Mesenchymal stem cell (in vitro differentiated cells and primary cell): ENCODE results near the gene NKTR. TPM values are rescaled to one million over a fixed set of nuclear protein-coding genes. Genes with fewer than 3 reads are reported as not detected.
"Not testable (repeated sequence)": the region's sequence is repeated elsewhere in the genome, so short reads cannot be mapped to it uniquely, and the experiment has no call there.

Experiments
- DNase-seq: peaks from one replicate; pipeline ENCODE4 v3.0.0-alpha.2; 2013
- H2AFZ ChIP-seq: one replicate; pipeline ENCODE4 v1.6.1; 2013; ENCODE audit warnings: low read depth, mild to moderate bottlenecking, control low read depth, inconsistent platforms, low read length, moderate library complexity
- H2AK5ac ChIP-seq: 2 replicates; pipeline ENCODE4 v1.6.1; 2013; ENCODE audit warnings: low read length, moderate library complexity, mild to moderate bottlenecking, inconsistent platforms; ENCODE audit not compliant: severe bottlenecking
- H2BK120ac ChIP-seq: one replicate; pipeline ENCODE4 v1.6.1; 2013; ENCODE audit warnings: low read depth, mild to moderate bottlenecking, inconsistent platforms, low read length, moderate library complexity
- H2BK12ac ChIP-seq, 2 experiments: one replicate each; pipeline ENCODE4 v1.6.1; 2013; ENCODE audit warnings: inconsistent platforms in 2 of 2, low read length in 2 of 2, mild to moderate bottlenecking in 2 of 2, moderate library complexity in 2 of 2, control low read depth in 1 of 2
- H2BK15ac ChIP-seq: one replicate; pipeline ENCODE4 v1.6.1; 2013; ENCODE audit warnings: mild to moderate bottlenecking, low read depth, inconsistent platforms; ENCODE audit not compliant: poor library complexity, severe bottlenecking
- H2BK5ac ChIP-seq: 2 replicates; pipeline ENCODE4 v1.6.1; 2013; ENCODE audit warnings: low read depth, mild to moderate bottlenecking, low read length, control low read depth, inconsistent platforms; ENCODE audit not compliant: poor library complexity, severe bottlenecking
- H3K14ac ChIP-seq, 2 experiments: one replicate each; pipeline ENCODE4 v1.6.1; 2013; ENCODE audit warnings: inconsistent platforms in 2 of 2, low read length in 2 of 2, control low read depth in 1 of 2, mild to moderate bottlenecking in 1 of 2, moderate library complexity in 1 of 2
- H3K18ac ChIP-seq, 2 experiments: one replicate each; pipeline ENCODE4 v1.6.1; 2013; ENCODE audit warnings: inconsistent platforms in 2 of 2, low read length in 2 of 2, control low read depth in 1 of 2, low read depth in 1 of 2, mild to moderate bottlenecking in 1 of 2
- H3K23ac ChIP-seq, 2 experiments: one replicate each; pipeline ENCODE4 v1.6.1; 2013; ENCODE audit warnings: inconsistent platforms in 2 of 2, low read length in 2 of 2, mild to moderate bottlenecking in 2 of 2, moderate library complexity in 2 of 2, control low read depth in 1 of 2
- H3K27ac ChIP-seq: 2 replicates; pipeline ENCODE4 v1.5.1; 2013; ENCODE audit warnings: mild to moderate bottlenecking, moderate library complexity, low read length, control low read depth, inconsistent platforms; ENCODE audit not compliant: poor library complexity, severe bottlenecking
- H3K27me3 ChIP-seq, 2 experiments: 2 replicates each; pipeline versions ENCODE4 v1.6.1 to v1.7.0; 2013; ENCODE audit warnings: low read length in 2 of 2, mild to moderate bottlenecking in 2 of 2, moderate library complexity in 2 of 2, control low read depth in 1 of 2, inconsistent platforms in 1 of 2; ENCODE audit not compliant: control insufficient read depth in 1 of 2, insufficient read depth in 1 of 2
- H3K36me3 ChIP-seq, 2 experiments: 2 replicates each; pipeline versions ENCODE4 v1.6.1 to v1.7.0; 2013; ENCODE audit warnings: low read length in 2 of 2, control low read depth in 1 of 2, inconsistent platforms in 1 of 2, low read depth in 1 of 2, mild to moderate bottlenecking in 1 of 2; ENCODE audit not compliant: insufficient read depth in 2 of 2, control insufficient read depth in 1 of 2
- H3K4ac ChIP-seq, 2 experiments: one replicate each; pipeline ENCODE4 v1.6.1; 2013; ENCODE audit warnings: inconsistent platforms in 2 of 2, low read length in 2 of 2, mild to moderate bottlenecking in 2 of 2, moderate library complexity in 2 of 2, control low read depth in 1 of 2, low read depth in 1 of 2
- H3K4me1 ChIP-seq: 2 replicates; pipeline ENCODE4 v1.6.1; 2013; ENCODE audit warnings: low read depth, low read length, control low read depth; ENCODE audit not compliant: control insufficient read depth, insufficient read depth
- H3K4me2 ChIP-seq: 2 replicates; pipeline ENCODE4 v1.6.1; 2013; ENCODE audit warnings: low read length, mild to moderate bottlenecking, inconsistent platforms; ENCODE audit not compliant: poor library complexity, severe bottlenecking
- H3K4me3 ChIP-seq, 2 experiments: 2 replicates each; pipeline versions ENCODE4 v1.5.1 to v1.7.0; 2013; ENCODE audit warnings: low read length in 2 of 2, mild to moderate bottlenecking in 2 of 2, control low read depth in 1 of 2, low read depth in 1 of 2; ENCODE audit not compliant: insufficient read depth in 1 of 2
- H3K79me1 ChIP-seq: replicated peaks from 2 replicates; pipeline ENCODE4 v1.6.1; 2013; ENCODE audit warnings: mild to moderate bottlenecking, control low read depth, low read length, inconsistent platforms; ENCODE audit not compliant: poor library complexity, severe bottlenecking
- H3K9ac ChIP-seq: 2 replicates; pipeline ENCODE4 v1.7.0; 2013; ENCODE audit warnings: mild to moderate bottlenecking, low read length, moderate library complexity
- H3K9me3 ChIP-seq: 2 replicates; pipeline ENCODE4 v1.7.0; 2013; ENCODE audit warnings: mild to moderate bottlenecking, low read length; ENCODE audit not compliant: control insufficient read depth
- H4K8ac ChIP-seq: one replicate; pipeline ENCODE4 v1.6.1; 2013; ENCODE audit warnings: inconsistent platforms, mild to moderate bottlenecking, low read length, moderate library complexity
- H4K91ac ChIP-seq: one replicate; pipeline ENCODE4 v1.6.1; 2013; ENCODE audit warnings: mild to moderate bottlenecking, low read length, inconsistent platforms
- WGBS: methylation state at CpG from one replicate; pipeline ENCODE4 v1.1.7; 2013; ENCODE audit warnings: mixed read lengths; 5-methylcytosine and 5-hydroxymethylcytosine counted together
- polyA plus RNA-seq, 2 experiments: library from polyadenylated mRNA; stranded (reverse); fragments of 200-250 nt; gene quantifications; one replicate each; pipeline ENCODE4 v1.2.3, GENCODE V29; 2013

NKTR gene
- 26.4 TPM for polyA plus RNA-seq (2013, experiment 1 of 2)
- polyA plus RNA-seq (2013, experiment 2 of 2): 22.4 TPM

DNA sequence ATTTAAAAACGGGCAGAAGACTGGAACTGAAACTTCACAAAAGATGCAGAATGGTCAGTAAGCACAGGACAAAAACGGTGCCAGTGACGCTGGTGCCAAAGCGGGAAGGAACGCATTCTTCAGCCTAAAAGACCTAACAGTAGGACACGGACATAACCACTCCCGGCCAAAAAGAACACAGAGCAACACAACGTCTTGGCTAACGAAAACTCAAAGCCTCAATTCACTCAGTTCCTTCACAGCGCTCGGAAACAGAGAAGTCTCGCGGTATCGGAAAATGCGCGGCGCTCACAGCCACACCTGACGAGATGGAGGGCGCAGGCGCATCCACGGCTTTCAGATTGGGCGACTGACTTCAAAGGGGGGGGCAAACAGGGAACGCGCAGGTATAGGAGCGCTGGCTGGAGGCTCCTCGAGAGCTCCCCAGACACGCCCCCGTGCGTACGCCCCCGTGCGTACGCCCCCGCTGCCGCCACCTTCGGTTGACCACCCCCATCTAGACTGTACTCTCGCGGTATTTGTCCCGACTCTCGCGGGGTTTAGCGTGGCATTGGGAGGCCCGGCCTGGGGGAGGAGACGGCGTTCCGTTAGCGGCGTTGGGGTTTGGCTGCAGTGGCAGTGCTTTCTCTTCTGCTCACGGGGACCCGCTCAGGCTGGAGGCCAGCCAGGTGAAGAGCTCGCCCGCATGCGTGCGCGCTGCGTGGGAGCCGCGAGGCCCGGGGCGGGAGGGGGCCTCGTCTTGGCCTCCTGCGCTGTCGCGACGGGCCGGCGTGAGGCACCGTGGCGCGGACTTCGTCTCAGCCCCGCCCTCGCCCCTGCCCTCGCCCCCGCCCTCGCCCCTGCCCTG is at the start of gene NKTR:
Gene NKTR, plus strand, starts transcription at position 576 of the 847 bp plus-strand sequence. CDS start 321 bp downstream, outside the sequence.
- peak within 1 kb of the TSS; percentile 97 for H3K9ac ChIP-seq
- peak within 1 kb of the TSS; percentile 99 for H2BK15ac ChIP-seq

DNA sequence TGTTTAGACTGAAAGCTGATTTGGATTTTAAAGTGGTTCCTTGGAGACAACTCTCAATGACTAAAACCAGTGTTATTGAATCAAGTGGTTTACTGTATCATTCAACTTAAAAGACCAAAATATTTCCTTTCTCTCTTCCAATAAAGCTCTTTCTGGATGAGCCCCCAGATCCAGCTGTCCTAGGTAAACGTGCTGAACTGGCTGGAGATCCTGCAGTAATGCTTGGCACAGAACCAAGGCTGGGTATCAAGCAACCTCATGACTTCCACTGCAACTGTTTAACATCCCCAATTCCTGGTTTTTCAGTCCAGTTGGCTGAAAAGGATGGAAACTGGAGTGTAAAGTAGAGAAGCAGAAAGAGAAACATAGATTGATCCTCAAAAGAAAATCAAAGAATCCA is 47.7 kb upstream of the NKTR start:
- Histone ChIP-seq H3K23ac (no peak overlapping the region), H2AK5ac (no peak overlapping the region), H2BK15ac (no peak overlapping the region), H4K91ac (no peak overlapping the region), H3K9ac (no peak overlapping the region), H3K27ac (no peak overlapping the region), H3K4ac (no peak overlapping the region), H2BK12ac (no peak overlapping the region), H3K36me3 (peaks cover 30 to 92% of the 10 kb centered on the region in 2 experiments), H3K4me1 (no peaks in the 10 kb centered on the region), H2BK120ac (no peak overlapping the region), H3K4me2 (no peak overlapping the region), H3K18ac (no peak overlapping the region), H3K27me3 (no peaks in the 10 kb centered on the region), H3K4me3 (no peak overlapping the region), H2AFZ (no peak overlapping the region), H3K9me3 (no peaks in the 10 kb centered on the region), H2BK5ac (no peak overlapping the region), H3K14ac (no peak overlapping the region), H3K79me1 (peaks cover 8% of the 10 kb centered on the region), H4K8ac (no peak overlapping the region)
- DNase-seq: no peak
- 64% methylated on average over 1 of the region's 1 CpG for WGBS

More for the DNA sequence above, at the start of gene NKTR:
- H4K8ac ChIP-seq: peak within 1 kb of the TSS; percentile 100
- peak within 1 kb of the TSS; percentile 98 for H4K91ac ChIP-seq
- H3K23ac ChIP-seq: peak within 1 kb of the TSS in 1 of 2 experiments; percentile 92
- H2AK5ac ChIP-seq: no peak within 1 kb of the TSS
- peak within 1 kb of the TSS; percentile 95 for H2BK120ac ChIP-seq
- H2BK12ac ChIP-seq: peak within 1 kb of the TSS in 1 of 2 experiments; percentile 68
- peak within 1 kb of the TSS; percentile 95 for H3K4me3 ChIP-seq
- H2AFZ ChIP-seq: peak within 1 kb of the TSS; percentile 86
- H3K36me3 ChIP-seq: peaks cover 0 to 36% of the 10 kb centered on the region in 2 experiments
- H3K4me2 ChIP-seq: peak within 1 kb of the TSS; percentile 67
- peak; percentile 98 for DNase-seq
- peak within 1 kb of the TSS; percentile 95 for H2BK5ac ChIP-seq
- H3K79me1 ChIP-seq: no peaks in the 10 kb centered on the region
- peak within 1 kb of the TSS; percentile 94 for H3K27ac ChIP-seq
- H3K4me1 ChIP-seq: peaks cover 3% of the 10 kb centered on the region
- under 1% methylated on average over 64 of the region's 76 CpGs for WGBS
- peak within 1 kb of the TSS in 1 of 2 experiments; percentile 97 for H3K14ac ChIP-seq
- no peaks in the 10 kb centered on the region for H3K9me3 ChIP-seq
- H3K4ac ChIP-seq: peak within 1 kb of the TSS; percentile 95 to 100
- H3K27me3 ChIP-seq: no peaks in the 10 kb centered on the region
- H3K18ac ChIP-seq: peak within 1 kb of the TSS; percentile 99

DNA sequence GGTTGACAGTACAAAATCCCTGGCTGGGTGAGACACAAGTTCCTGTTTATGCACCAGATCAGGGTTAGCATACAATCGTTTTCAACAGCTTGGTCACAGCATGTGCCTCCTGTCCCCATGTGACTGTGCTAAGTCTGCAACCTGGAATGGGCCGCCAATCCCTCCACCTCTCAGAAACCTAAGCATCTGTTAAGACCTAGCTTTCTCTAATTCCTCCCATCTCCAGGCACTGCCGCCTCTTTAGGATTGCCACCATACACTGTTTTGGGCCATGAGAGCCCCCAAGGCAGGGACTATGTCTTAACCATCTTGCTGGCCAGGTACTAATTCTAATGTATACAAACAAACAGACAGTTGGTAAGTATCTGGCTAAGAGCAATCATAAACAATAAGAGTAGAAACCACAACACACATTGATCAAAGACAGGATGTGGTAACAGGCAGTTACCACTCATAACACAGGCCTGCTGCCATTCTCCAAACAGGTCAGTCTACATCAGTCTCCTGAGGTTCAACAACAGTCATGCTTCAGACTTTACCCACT is 44.3 kb upstream of the NKTR start:
- no peak overlapping the region for H2AK5ac ChIP-seq
- H3K14ac ChIP-seq: no peak overlapping the region
- no peak overlapping the region for H2BK120ac ChIP-seq
- H3K4me3 ChIP-seq: no peak overlapping the region
- no peaks in the 10 kb centered on the region for H3K9me3 ChIP-seq
- H3K27me3 ChIP-seq: no peaks in the 10 kb centered on the region
- no peak overlapping the region for H2AFZ ChIP-seq
- H2BK12ac ChIP-seq: no peak overlapping the region
- H3K4me1 ChIP-seq: no peaks in the 10 kb centered on the region
- H3K36me3 ChIP-seq: peaks cover 30 to 94% of the 10 kb centered on the region in 2 experiments
- H4K91ac ChIP-seq: no peak overlapping the region
- H3K18ac ChIP-seq: no peak overlapping the region
- no peak overlapping the region for H3K27ac ChIP-seq
- H3K79me1 ChIP-seq: peaks cover 7% of the 10 kb centered on the region
- H2BK5ac ChIP-seq: no peak overlapping the region
- DNase-seq: peak; percentile 29
- no peak overlapping the region for H4K8ac ChIP-seq
- WGBS: 74% methylated on average over 3 of the region's 3 CpGs
- H3K4me2 ChIP-seq: no peak overlapping the region
- no peak overlapping the region for H2BK15ac ChIP-seq
- H3K4ac ChIP-seq: no peak overlapping the region
- H3K9ac ChIP-seq: no peak overlapping the region
- H3K23ac ChIP-seq: no peak overlapping the region

DNA sequence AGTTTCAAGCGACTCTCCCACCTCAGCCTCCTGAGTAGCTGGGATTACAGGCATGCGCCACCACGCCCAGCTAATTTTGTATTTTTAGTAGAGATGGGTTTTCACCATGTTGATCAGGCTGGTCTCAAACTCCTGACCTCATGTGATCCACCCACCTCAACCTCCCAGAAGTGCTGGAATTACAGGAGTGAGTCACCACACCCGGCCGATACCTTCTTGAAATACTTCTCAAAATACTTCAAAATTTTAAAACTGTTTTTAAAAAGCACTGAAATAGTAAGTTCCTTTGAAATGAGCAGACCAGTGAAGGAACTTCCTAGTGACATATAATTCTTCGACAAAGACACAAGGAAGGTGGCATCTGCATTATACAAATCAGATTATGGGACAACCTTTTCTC is 43.7 kb upstream of the NKTR start:
- H3K9ac ChIP-seq, H2AFZ ChIP-seq, H3K4me2 ChIP-seq, H3K4me3 ChIP-seq, H3K27ac ChIP-seq, DNase-seq, H2AK5ac ChIP-seq, H3K9me3 ChIP-seq, H2BK120ac ChIP-seq, H2BK12ac ChIP-seq, H4K8ac ChIP-seq, H3K23ac ChIP-seq, H3K27me3 ChIP-seq, H2BK15ac ChIP-seq, H3K4me1 ChIP-seq, H3K18ac ChIP-seq, H2BK5ac ChIP-seq, H4K91ac ChIP-seq, H3K79me1 ChIP-seq, H3K14ac ChIP-seq, H3K4ac ChIP-seq: not testable (repeated sequence)
- peaks cover 31 to 94% of the 10 kb centered on the region in 2 experiments for H3K36me3 ChIP-seq
- WGBS: 95% methylated on average over 4 of the region's 6 CpGs
